HTERT RPE-1 (cell line): ENCODE data around the gene CEP72.
"Not testable (repeated sequence)": the region's sequence is repeated elsewhere in the genome, so short reads cannot be mapped to it uniquely, and the experiment has no call there.

Source experiments
- in situ Hi-C: fragments of 300-500 bp; cut with MboI; formaldehyde crosslinking; loops from 4 replicates; pipeline ENCODE4 v1.14.3; 2020; ENCODE audit warnings: low sequenced_read_pairs

The CEP72 gene

GRCh38 chr5:612498-613424 is 621 bp downstream of the CEP72 start:
- in situ Hi-C loops: no loop called here

- in situ Hi-C loops: no loop called here
These were observed 4.4 kb downstream of the CEP72 start for GRCh38 chr5:616484-617039.

GRCh38 chr5:617896-618295 is 5.8 kb downstream of the CEP72 start:
- in situ Hi-C loops: no loop called here

GRCh38 chr5:618450-618849 is 6.3 kb downstream of the CEP72 start:
- in situ Hi-C loops: no loop called here

GRCh38 chr5:619444-619843 is 7.3 kb downstream of the CEP72 start:
- in situ Hi-C loops: no loop called here

GRCh38 chr5:620152-620551 is 8.0 kb downstream of the CEP72 start:
- in situ Hi-C loops: no loop called here

GRCh38 chr5:620586-621180 is 8.5 kb downstream of the CEP72 start:
- in situ Hi-C loops: no loop called here

- in situ Hi-C loops: no loop called here
These were observed 9.2 kb downstream of the CEP72 start for GRCh38 chr5:621341-621761.

GRCh38 chr5:622359-622758 is 10.2 kb downstream of the CEP72 start:
- in situ Hi-C loops: no loop called here

- in situ Hi-C loops: no loop called here
These were observed 10.9 kb downstream of the CEP72 start for GRCh38 chr5:622946-623522.

- in situ Hi-C loops: no loop called here
These were observed 11.4 kb downstream of the CEP72 start for GRCh38 chr5:623531-623930.

GRCh38 chr5:624118-624950 is 12.2 kb downstream of the CEP72 start:
- in situ Hi-C loops: no loop called here

GRCh38 chr5:624951-625230 is 12.8 kb downstream of the CEP72 start:
- in situ Hi-C loops: no loop called here

GRCh38 chr5:625516-625915 is 13.4 kb downstream of the CEP72 start:
- in situ Hi-C loops: no loop called here

GRCh38 chr5:626850-627249 is 14.7 kb downstream of the CEP72 start:
- in situ Hi-C loops: no loop called here

GRCh38 chr5:627840-628239 is 15.7 kb downstream of the CEP72 start:
- in situ Hi-C loops: no loop called here

- in situ Hi-C loops: not testable (repeated sequence)
These were observed 16.4 kb downstream of the CEP72 start for GRCh38 chr5:628351-629205.

GRCh38 chr5:633501-633955 is 21.4 kb downstream of the CEP72 start:
- in situ Hi-C loops: no loop called here

- in situ Hi-C loops: no loop called here
These were observed 22.1 kb downstream of the CEP72 start for GRCh38 chr5:634191-634590.
